Right atrium auricular region (tissue), 2 donors: ENCODE results near the gene ULBP2. TPM values are rescaled to one million over a fixed set of nuclear protein-coding genes. Genes with fewer than 3 reads are reported as not detected.

Experiments
- DNase-seq: peaks from one replicate; pipeline ENCODE4 v3.0.0-alpha.2; 2019; ENCODE audit warnings: low spot score
- H3K27ac ChIP-seq, 2 donors: fragments of 200-600 bp; sonication (generic); 1 replicate in 1 of 2; 2 replicates in 1 of 2; pipeline ENCODE4 v1.5.1; 2016 to 2019
- H3K27me3 ChIP-seq, 2 donors: fragments of 200-600 bp; sonication (generic); one replicate each; pipeline versions ENCODE4 v1.5.1 to v1.6.0; 2017 to 2019
- H3K36me3 ChIP-seq: fragments of 200-600 bp; sonication (generic); one replicate; pipeline ENCODE4 v1.5.1; 2016
- H3K4me1 ChIP-seq, 2 donors: fragments of 200-600 bp; sonication (generic); one replicate each; pipeline versions ENCODE4 v1.5.1 to v1.6.0; 2017 to 2019
- H3K4me3 ChIP-seq, 2 donors: fragments of 200-600 bp; sonication (generic); 1 replicate in 1 of 2; 2 replicates in 1 of 2; pipeline ENCODE4 v1.5.1; 2017 to 2019; ENCODE audit warnings: mild to moderate bottlenecking in 1 of 2, moderate library complexity in 1 of 2
- H3K9me3 ChIP-seq, 2 donors: fragments of 200-600 bp; sonication (generic); one replicate each; pipeline ENCODE4 v1.5.1; 2019
- CTCF ChIP-seq, 2 donors: fragments of 200-600 bp; sonication (generic); IDR thresholded peaks; one replicate each; pipeline ENCODE4 v1.5.1; 2019; ENCODE audit warnings: antibody characterized with exemption in 2 of 2
- total RNA-seq, 2 donors: library from RNA; depleted of rRNA; stranded (reverse); fragments of >200 nt; gene quantifications; one replicate each; pipeline ENCODE4 v1.1.0, GENCODE V29; 2016

Gene ULBP2
- total RNA-seq, 2 donors from 2014 or later: 0.82 to 2.4 TPM

GRCh38 chr6:149960488-149960887 lies 18.7 kb downstream of the ULBP2 start:
- H3K27ac ChIP-seq: no peak overlapping the region
- no peak for TF ChIP-seq CTCF (IDR thresholded peaks at IDR 0.05)
- H3K4me1 ChIP-seq: peaks cover 0 to 20% of the 10 kb centered on the region in 2 donors
- peak; percentile 42 for DNase-seq
- no peak overlapping the region for H3K4me3 ChIP-seq
- peaks cover 14 to 19% of the 10 kb centered on the region in 2 donors for H3K27me3 ChIP-seq
- no peaks in the 10 kb centered on the region for H3K36me3 ChIP-seq
- no peaks in the 10 kb centered on the region for H3K9me3 ChIP-seq

- H3K27me3 ChIP-seq: peaks cover 14 to 17% of the 10 kb centered on the region in 2 donors
- peak; percentile 21 for DNase-seq
- no peak overlapping the region for H3K27ac ChIP-seq
- H3K4me3 ChIP-seq: no peak overlapping the region
- no peaks in the 10 kb centered on the region for H3K9me3 ChIP-seq
- peaks cover 0 to 20% of the 10 kb centered on the region in 2 donors for H3K4me1 ChIP-seq
- TF ChIP-seq CTCF (IDR thresholded peaks at IDR 0.05): peak in 1 of 2 donors; percentile 13
- H3K36me3 ChIP-seq: no peaks in the 10 kb centered on the region
Measured at GRCh38 chr6:149961728-149962425, 20.1 kb downstream of the ULBP2 start.

- peak; percentile 40 for DNase-seq
- H3K36me3 ChIP-seq: no peaks in the 10 kb centered on the region
- H3K27me3 ChIP-seq: peaks cover 14 to 15% of the 10 kb centered on the region in 2 donors
- peaks cover 0 to 20% of the 10 kb centered on the region in 2 donors for H3K4me1 ChIP-seq
- H3K4me3 ChIP-seq: no peak overlapping the region
- no peaks in the 10 kb centered on the region for H3K9me3 ChIP-seq
- H3K27ac ChIP-seq: no peak overlapping the region
- TF ChIP-seq CTCF (IDR thresholded peaks at IDR 0.05): no peak
Measured at GRCh38 chr6:149962461-149963211, 20.8 kb downstream of the ULBP2 start.

GRCh38 chr6:149963212-149963461 lies 21.3 kb downstream of the ULBP2 start:
- TF ChIP-seq CTCF (IDR thresholded peaks at IDR 0.05): no peak
- H3K4me1 ChIP-seq: peaks cover 0 to 20% of the 10 kb centered on the region in 2 donors
- H3K36me3 ChIP-seq: no peaks in the 10 kb centered on the region
- peak; percentile 54 for DNase-seq
- H3K27me3 ChIP-seq: peaks cover 14 to 15% of the 10 kb centered on the region in 2 donors
- no peak overlapping the region for H3K27ac ChIP-seq
- H3K4me3 ChIP-seq: peak overlapping the region; percentile 23 to 48
- no peaks in the 10 kb centered on the region for H3K9me3 ChIP-seq

- no peak within 1 kb of the TSS for H3K27ac ChIP-seq
- H3K27me3 ChIP-seq: peaks cover 14 to 15% of the 10 kb centered on the region in 2 donors
Measured at GRCh38 chr6:149963462-149964307, 21.9 kb downstream of the ULBP2 start, which contains the start of gene ULBP1. Gene ULBP1 (plus strand): TSS chr6:149963943. CDS start chr6:149964050, 107 bp downstream.

More at GRCh38 chr6:149963462-149964307, 21.9 kb downstream of the ULBP2 start, which contains the start of gene ULBP1:
- DNase-seq: peak; percentile 90
- H3K4me3 ChIP-seq: peak within 1 kb of the TSS; percentile 23 to 48
- no peaks in the 10 kb centered on the region for H3K36me3 ChIP-seq
- peaks cover 0 to 20% of the 10 kb centered on the region in 2 donors for H3K4me1 ChIP-seq
- H3K9me3 ChIP-seq: no peaks in the 10 kb centered on the region
- peak in 1 of 2 donors; percentile 16 for TF ChIP-seq CTCF (IDR thresholded peaks at IDR 0.05)
